AG09309 (cell line): ENCODE measurements around the gene DNASE1L2.

ENCODE experiments used
- DNase-seq: peaks from one replicate; pipeline ENCODE4 v3.0.0-alpha.2; 2010; ENCODE audit warnings: low read depth
- H3K4me3 ChIP-seq: 2 replicates; pipeline ENCODE4 v1.5.1; 2011; ENCODE audit warnings: mild to moderate bottlenecking, low read depth, low read length, moderate library complexity; ENCODE audit not compliant: control insufficient read depth
- TF ChIP-seq, protein P1 (sequence below): IDR thresholded peaks from 2 replicates; pipeline ENCODE4 v1.5.1; 2011; ENCODE audit warnings: mild to moderate bottlenecking, low read depth, low read length, inconsistent platforms; ENCODE audit not compliant: insufficient read depth, control insufficient read depth; ENCODE audit errors: missing control alignments

DNASE1L2 gene

DNA sequence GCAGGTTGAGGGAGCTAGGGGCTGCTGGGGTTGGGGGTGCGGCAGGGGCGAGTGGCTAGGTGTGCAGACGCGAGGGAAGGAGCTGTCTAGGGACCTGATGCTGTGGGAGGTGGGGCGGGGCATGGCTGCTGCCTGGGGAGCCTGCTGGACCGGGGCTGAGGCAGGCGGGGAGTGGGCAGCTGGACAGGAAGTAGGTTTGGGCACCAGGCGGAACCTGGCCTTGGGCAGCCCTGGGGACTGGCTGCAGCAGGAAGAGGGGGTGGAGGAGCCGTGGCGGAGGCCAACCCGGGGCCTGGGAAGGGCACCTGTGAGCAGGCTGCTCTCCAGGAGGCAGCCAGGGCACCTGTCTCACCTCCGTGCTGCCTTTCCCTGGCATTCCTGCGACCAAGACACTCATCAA, 5.9 kb upstream of the DNASE1L2 start:
- no peak overlapping the region for H3K4me3 ChIP-seq
- TF ChIP-seq, protein P1, sequence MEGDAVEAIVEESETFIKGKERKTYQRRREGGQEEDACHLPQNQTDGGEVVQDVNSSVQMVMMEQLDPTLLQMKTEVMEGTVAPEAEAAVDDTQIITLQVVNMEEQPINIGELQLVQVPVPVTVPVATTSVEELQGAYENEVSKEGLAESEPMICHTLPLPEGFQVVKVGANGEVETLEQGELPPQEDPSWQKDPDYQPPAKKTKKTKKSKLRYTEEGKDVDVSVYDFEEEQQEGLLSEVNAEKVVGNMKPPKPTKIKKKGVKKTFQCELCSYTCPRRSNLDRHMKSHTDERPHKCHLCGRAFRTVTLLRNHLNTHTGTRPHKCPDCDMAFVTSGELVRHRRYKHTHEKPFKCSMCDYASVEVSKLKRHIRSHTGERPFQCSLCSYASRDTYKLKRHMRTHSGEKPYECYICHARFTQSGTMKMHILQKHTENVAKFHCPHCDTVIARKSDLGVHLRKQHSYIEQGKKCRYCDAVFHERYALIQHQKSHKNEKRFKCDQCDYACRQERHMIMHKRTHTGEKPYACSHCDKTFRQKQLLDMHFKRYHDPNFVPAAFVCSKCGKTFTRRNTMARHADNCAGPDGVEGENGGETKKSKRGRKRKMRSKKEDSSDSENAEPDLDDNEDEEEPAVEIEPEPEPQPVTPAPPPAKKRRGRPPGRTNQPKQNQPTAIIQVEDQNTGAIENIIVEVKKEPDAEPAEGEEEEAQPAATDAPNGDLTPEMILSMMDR, result no peak
- DNase-seq, result no peak

DNA sequence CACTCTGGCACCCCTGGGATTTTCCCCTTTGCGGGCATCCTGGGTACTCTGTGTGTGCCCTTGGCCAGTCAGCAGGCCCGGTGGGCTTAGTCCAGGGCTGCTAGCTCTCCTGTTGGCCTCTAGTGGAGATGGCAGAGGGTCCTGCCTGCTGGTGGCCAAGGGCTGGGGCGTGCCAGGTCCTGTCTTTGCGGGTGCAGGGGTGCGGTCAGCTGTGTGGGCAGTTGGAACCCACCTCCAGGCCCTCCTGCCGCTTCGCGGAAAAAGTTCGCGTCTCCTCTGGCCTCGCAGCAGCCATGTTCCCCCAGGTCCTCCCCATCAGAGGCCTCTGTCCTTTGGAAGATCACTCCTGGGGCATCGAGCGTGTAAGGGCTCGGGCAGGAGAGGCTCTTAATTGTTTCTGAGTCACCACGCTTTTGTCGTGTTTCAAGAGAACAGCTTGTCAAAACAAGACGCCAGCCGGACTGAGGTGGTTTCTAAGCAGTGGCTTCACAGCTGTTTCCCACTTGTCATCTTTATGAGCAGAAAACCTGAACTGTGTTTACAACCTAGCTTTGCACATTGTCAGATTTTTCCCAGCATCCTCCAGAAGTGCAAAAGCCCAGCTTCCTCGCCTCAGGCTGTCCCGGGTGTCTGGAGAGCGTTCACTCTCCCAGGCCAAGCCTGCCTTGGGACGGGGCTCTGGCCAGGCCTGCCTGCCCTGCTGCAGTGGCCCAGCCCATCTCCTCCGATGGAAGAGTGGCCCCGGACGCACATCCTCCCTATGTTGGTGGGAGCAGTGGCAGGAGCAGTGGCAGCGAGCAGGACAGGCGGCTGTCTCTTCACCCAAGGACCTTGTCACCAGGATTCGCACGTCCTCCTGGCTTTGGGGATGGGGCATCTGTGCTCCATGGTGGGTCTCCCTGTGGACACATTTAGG, 5.0 kb upstream of the DNASE1L2 start:
- no peak overlapping the region for H3K4me3 ChIP-seq
- DNase-seq, result no peak
- TF ChIP-seq, protein P1, result no peak

GRCh38 chr16:2232094-2232990, 3.9 kb upstream of the DNASE1L2 start:
- TF ChIP-seq, protein P1, result no peak
- no peak overlapping the region for H3K4me3 ChIP-seq
- no peak for DNase-seq

DNA sequence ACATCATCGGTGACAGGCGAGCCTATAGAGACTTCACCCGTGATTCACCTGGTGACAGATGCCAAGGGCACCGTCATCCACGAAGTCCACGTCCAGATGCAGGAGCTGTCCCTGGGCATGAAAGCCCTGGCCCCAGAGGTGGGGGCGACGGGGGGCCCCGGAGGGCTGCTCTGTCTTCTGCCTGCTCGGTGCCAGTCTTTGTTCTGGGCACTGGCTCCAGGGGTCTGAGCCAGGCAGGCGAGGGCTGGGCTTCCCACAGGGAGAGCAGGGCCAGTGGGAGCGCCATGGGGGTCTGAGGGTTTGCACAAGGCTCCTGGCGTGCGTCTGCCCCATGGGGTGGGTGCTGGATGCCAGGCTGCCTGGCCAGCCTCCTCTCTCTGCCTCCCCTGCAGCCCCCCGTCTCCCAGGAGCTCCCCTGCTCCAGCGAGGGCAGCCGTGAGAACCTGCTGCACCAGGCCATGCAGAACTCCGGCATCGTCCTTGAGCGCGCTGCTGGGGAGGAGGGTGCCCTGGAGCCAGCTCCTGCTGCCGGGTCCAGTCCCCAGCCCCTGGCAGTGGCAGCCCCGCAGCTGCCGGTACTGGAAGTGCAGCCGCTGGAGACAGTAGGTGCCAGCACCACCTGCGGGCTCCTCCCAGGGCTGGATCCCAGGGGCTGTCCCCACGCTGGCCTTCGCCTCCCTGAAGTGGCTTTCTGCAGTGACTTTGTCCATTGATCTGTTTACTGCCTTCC, 3.0 kb upstream of the DNASE1L2 start:
- no peak overlapping the region for H3K4me3 ChIP-seq
- TF ChIP-seq, protein P1, result no peak
- DNase-seq, result no peak

DNA sequence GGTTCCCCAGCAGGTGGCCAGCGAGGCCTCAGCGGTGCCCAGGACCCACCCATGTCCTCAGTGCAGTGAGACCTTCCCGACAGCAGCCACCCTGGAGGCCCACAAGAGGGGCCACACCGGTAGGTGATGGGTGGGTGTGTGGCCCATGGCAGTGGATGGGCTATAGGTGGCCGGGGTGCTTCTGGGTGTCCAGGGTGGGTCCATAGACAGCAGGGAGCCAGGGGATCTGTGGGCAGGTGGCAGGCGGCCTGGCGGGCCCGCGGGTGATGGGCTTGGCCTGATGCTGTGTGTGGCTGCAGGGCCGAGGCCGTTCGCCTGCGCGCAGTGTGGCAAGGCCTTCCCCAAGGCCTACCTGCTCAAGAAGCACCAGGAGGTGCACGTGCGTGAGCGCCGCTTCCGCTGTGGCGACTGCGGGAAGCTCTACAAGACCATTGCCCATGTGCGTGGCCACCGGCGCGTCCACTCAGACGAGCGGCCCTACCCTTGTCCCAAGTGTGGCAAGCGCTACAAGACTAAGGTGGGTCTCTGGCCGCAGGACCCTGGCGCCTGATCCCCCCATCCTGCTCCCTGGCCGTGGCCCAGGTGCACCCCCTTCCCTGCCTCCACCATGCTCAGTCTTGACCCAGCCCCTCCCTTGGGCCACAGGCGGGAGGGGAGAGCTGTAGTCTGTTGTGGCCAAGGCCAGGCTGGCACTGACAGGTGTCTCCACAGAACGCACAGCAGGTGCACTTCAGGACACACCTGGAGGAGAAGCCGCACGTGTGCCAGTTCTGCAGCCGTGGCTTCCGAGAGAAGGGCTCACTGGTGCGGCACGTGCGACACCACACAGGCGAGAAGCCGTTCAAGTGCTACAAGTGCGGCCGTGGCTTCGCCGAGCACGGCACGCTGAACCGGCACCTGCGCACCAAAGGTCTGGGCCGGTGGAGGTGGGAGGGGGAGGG, 2.1 kb upstream of the DNASE1L2 start:
- DNase-seq, result no peak
- H3K4me3 ChIP-seq, result no peak overlapping the region
- TF ChIP-seq, protein P1, result no peak

- TF ChIP-seq, protein P1, result no peak
- no peak overlapping the region for H3K4me3 ChIP-seq
- no peak for DNase-seq
Measured at GRCh38 chr16:2234813-2235170, 1.5 kb upstream of the DNASE1L2 start.
